ENCODE data around the gene FSTL5. TPM values are rescaled to one million over a fixed set of nuclear protein-coding genes. Genes with fewer than 3 reads are reported as not detected.

FSTL5 gene
- total RNA-seq, 1 experiment from 2014 or later, result not detected

GRCh38 chr4:161364681-161365080 lies 799.1 kb downstream of the FSTL5 start:
- H3K23me2 ChIP-seq (ENCODE audit: insufficient read length, low read depth, low read length, poor library complexity, severe bottlenecking), result no peaks in the 10 kb centered on the region
- H3K27me3 Mint-ChIP-seq (ENCODE audit: low read depth), result no peaks in the 10 kb centered on the region
- H4K5ac ChIP-seq (ENCODE audit: insufficient read length, low read depth, low read length), result no peak overlapping the region
- H4K20me1 ChIP-seq (ENCODE audit: control insufficient read depth, insufficient read depth, insufficient read length), result no peaks in the 10 kb centered on the region
- H2BK120ac ChIP-seq (ENCODE audit: low read depth, low read length, poor library complexity, severe bottlenecking), result no peak overlapping the region
- no peak overlapping the region for H2AK5ac ChIP-seq (ENCODE audit: insufficient read length, low read length)
- no peak overlapping the region for H3K56ac ChIP-seq (ENCODE audit: insufficient read length, low read depth, low read length)
- H2BK12ac ChIP-seq (ENCODE audit: insufficient read length, low read depth, low read length), result no peak overlapping the region
- no peak overlapping the region for H4K8ac ChIP-seq (replicated peaks; ENCODE audit: insufficient read length, low read depth, low read length)
- no peak overlapping the region for H3K27ac ChIP-seq (ENCODE audit: insufficient read length, low read depth, low read length)
- no peak for DNase-seq
- no peak overlapping the region for H2AFZ ChIP-seq (ENCODE audit: low read length)
- H3K9ac ChIP-seq (ENCODE audit: extremely low read depth, insufficient read length, low read length), result no peak overlapping the region
- no peak overlapping the region for H4K91ac ChIP-seq (ENCODE audit: insufficient read length, low read depth, low read length)
- H3K27ac Mint-ChIP-seq, result no peak overlapping the region
- TF ChIP-seq CTCF (conservative IDR thresholded peaks at IDR 0.05), result no peak
- no peak overlapping the region for H3K4me3 Mint-ChIP-seq
- no CpG with 5 or more reads among the region's 3 CpGs for WGBS (ENCODE audit: extremely low coverage, insufficient read length, low lambda C conversion rate)
- no peaks in the 10 kb centered on the region for H3K27me3 ChIP-seq (ENCODE audit: insufficient read depth, low read length)
- no peak overlapping the region for H2BK15ac ChIP-seq (ENCODE audit: low read depth, low read length)
- no peak overlapping the region for H2BK5ac ChIP-seq (ENCODE audit: insufficient read length, low read length)
- H3K9me3 ChIP-seq (ENCODE audit: control insufficient read depth, low read depth, low read length), result no peaks in the 10 kb centered on the region
- no peaks in the 10 kb centered on the region for H3K36me3 Mint-ChIP-seq (ENCODE audit: insufficient read depth in 1 of 3, low read depth in 3 of 3)
- no peak overlapping the region for H2BK20ac ChIP-seq (ENCODE audit: low read depth, low read length, poor library complexity, severe bottlenecking)
- no peaks in the 10 kb centered on the region for H3K4me1 ChIP-seq (ENCODE audit: insufficient read depth, low read length)
- H3K79me2 ChIP-seq (ENCODE audit: insufficient read depth, low read length), result no peaks in the 10 kb centered on the region
- no peak overlapping the region for H3K18ac ChIP-seq (ENCODE audit: insufficient read length, low read depth, low read length)
- no peak overlapping the region for H3K14ac ChIP-seq (ENCODE audit: insufficient read depth, low read length)
- H3K4ac ChIP-seq (ENCODE audit: low read depth, low read length), result no peak overlapping the region
- no peak overlapping the region for H3T11ph ChIP-seq (ENCODE audit: low read length)
- no peak overlapping the region for H3K4me2 ChIP-seq (ENCODE audit: insufficient read depth, insufficient read length, low read length)
- no peaks in the 10 kb centered on the region for H3K4me1 Mint-ChIP-seq
- H3K79me1 ChIP-seq (ENCODE audit: insufficient read depth, low read depth, low read length, poor library complexity, severe bottlenecking), result no peaks in the 10 kb centered on the region
- no peaks in the 10 kb centered on the region for H3K9me3 Mint-ChIP-seq
- H3K23ac ChIP-seq (ENCODE audit: insufficient read length, low read depth, low read length), result no peak overlapping the region

Measured in H9 (cell line).